Naive thymus-derived CD4-positive, alpha-beta T cell (primary cell): Measurements from ENCODE around the gene EFNA3. TPM values are rescaled to one million over a fixed set of nuclear protein-coding genes. Genes with fewer than 3 reads are reported as not detected.
A peak's percentile ranks its signal among the peaks of the same experiment; 100 is the strongest.

ENCODE experiments used
- ATAC-seq: fragments of 150-1000 bp; cut with Tn5 transposase; 2 replicates; pipeline ENCODE4 v1.10.0; 2021; ENCODE audit warnings: mild to moderate bottlenecking, moderate library complexity
- CTCF ChIA-PET: fragments of 350-600 bp; sonication (Branson Sonifier 250); formaldehyde crosslinking; loops from one replicate; lab custom pipeline; 2021; ENCODE audit warnings: antibody characterized with exemption; lab: Charles Lee
- POLR2A ChIA-PET: fragments of 350-600 bp; sonication (Branson Sonifier 250); formaldehyde crosslinking; loops from one replicate; lab custom pipeline; 2021; ENCODE audit warnings: antibody characterized with exemption, inconsistent platforms; lab: Charles Lee
- DNase-seq, 9 donors: peaks; one replicate each; pipeline versions ENCODE4 v3.0.0 to v3.0.0-alpha.2; 2020 to 2022; ENCODE audit warnings: mixed read lengths in 1 of 9
- H3K27ac ChIP-seq: one replicate; pipeline ENCODE4 v1.7.0; 2013; ENCODE audit warnings: mild to moderate bottlenecking, low read depth, low read length, moderate library complexity
- H3K27me3 ChIP-seq, 2 donors: one replicate each; pipeline ENCODE4 v1.7.0; 2013; ENCODE audit warnings: low read length in 2 of 2, mild to moderate bottlenecking in 2 of 2, moderate library complexity in 2 of 2; ENCODE audit not compliant: control insufficient read depth in 2 of 2, insufficient read depth in 2 of 2
- H3K36me3 ChIP-seq, 3 experiments: 1 replicate in 2 of 3; 2 replicates in 1 of 3; pipeline ENCODE4 v1.7.0; 2013; ENCODE audit warnings: low read length in 3 of 3, mild to moderate bottlenecking in 3 of 3, moderate library complexity in 1 of 3; ENCODE audit not compliant: insufficient read depth in 3 of 3, control insufficient read depth in 2 of 3
- H3K4me1 ChIP-seq, 2 donors: one replicate each; pipeline ENCODE4 v1.7.0; 2013; ENCODE audit warnings: low read length in 2 of 2, mild to moderate bottlenecking in 2 of 2, moderate library complexity in 1 of 2; ENCODE audit not compliant: control insufficient read depth in 2 of 2, insufficient read depth in 2 of 2
- H3K4me3 ChIP-seq: 2 replicates; pipeline ENCODE4 v1.7.0; 2013; ENCODE audit warnings: mild to moderate bottlenecking, low read length
- H3K9me3 ChIP-seq, 3 experiments: 1 replicate in 2 of 3; 2 replicates in 1 of 3; pipeline ENCODE4 v1.7.0; 2013; ENCODE audit warnings: low read length in 3 of 3; ENCODE audit not compliant: control insufficient read depth in 2 of 3
- H3K27ac Mint-ChIP-seq, 9 donors: one replicate each; pipeline ENCODE4 v1.8.0; 2020 to 2022; ENCODE audit warnings: mixed read lengths in 9 of 9, mild to moderate bottlenecking in 8 of 9, moderate library complexity in 5 of 9, inconsistent platforms in 2 of 9
- H3K27me3 Mint-ChIP-seq, 5 donors: one replicate each; pipeline ENCODE4 v1.8.0; 2021 to 2022; ENCODE audit warnings: mixed read lengths in 5 of 5, mild to moderate bottlenecking in 1 of 5
- H3K36me3 Mint-ChIP-seq, 5 donors: one replicate each; pipeline ENCODE4 v1.8.0; 2020 to 2022; ENCODE audit warnings: mixed read lengths in 5 of 5, mild to moderate bottlenecking in 3 of 5, inconsistent platforms in 1 of 5
- H3K4me1 Mint-ChIP-seq, 7 donors: one replicate each; pipeline ENCODE4 v1.8.0; 2020 to 2022; ENCODE audit warnings: mixed read lengths in 7 of 7, mild to moderate bottlenecking in 3 of 7, inconsistent platforms in 1 of 7
- H3K4me3 Mint-ChIP-seq, 10 donors: one replicate each; pipeline ENCODE4 v1.8.0; 2020 to 2022; ENCODE audit warnings: mild to moderate bottlenecking in 10 of 10, mixed read lengths in 10 of 10, moderate library complexity in 6 of 10, inconsistent platforms in 2 of 10
- H3K9me3 Mint-ChIP-seq, 11 donors: one replicate each; pipeline ENCODE4 v1.8.0; 2020 to 2022; ENCODE audit warnings: mixed read lengths in 11 of 11, mild to moderate bottlenecking in 4 of 11, inconsistent platforms in 1 of 11, moderate library complexity in 1 of 11
- intact Hi-C, 2 donors: fragments of 100-400 bp; cut with micrococcal nuclease; formaldehyde crosslinking; loops; one replicate each; pipeline ENCODE4 v1.15.1; 2023
- polyA plus RNA-seq, 2 donors: library from polyadenylated mRNA; unstranded; fragments of 300-500 nt; fragmentation: Illumina TruSeq; gene quantifications; one replicate each; pipeline ENCODE4 v1.2.3, GENCODE V29; 2021
- total RNA-seq, 6 experiments: library from RNA in 5 of 6; stranded (reverse) in 5 of 6; gene quantifications; 1 replicate in 5 of 6; 2 replicates in 1 of 6; pipeline ENCODE4 v1.2.3 and lab custom pipeline; 2021 to 2026

Gene EFNA3
- total and polyA plus RNA-seq, 7 experiments from 2014 or later, result 0.42 to 4.0 (median 1.7) TPM

DNA sequence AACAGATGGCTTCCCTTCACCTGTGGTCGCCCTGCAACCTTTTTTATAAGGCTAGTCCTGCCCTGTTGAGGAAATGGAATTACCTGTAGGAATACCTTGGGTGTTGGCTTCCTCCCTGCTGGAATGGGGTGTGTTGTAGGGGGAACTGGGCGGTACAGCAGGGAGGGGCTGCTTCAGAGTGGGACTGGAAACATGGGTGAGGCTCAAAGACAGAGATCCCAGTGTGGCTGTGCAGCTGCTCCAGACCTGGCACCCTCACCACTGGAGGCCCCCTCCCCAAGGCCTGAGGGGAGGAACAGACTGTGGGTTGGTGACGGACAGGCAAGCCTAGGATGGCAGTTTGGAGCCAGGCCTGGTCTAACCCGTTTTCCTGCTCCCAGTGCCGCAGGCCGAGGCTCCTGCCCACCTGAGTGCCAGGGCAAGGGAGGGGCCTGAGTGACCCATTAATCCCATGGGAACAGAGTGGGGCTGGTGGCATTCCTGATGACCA is 4.5 kb downstream of the EFNA3 start:
- Histone ChIP-seq H3K27ac (no peak overlapping the region), H3K4me3 (no peak overlapping the region), H3K4me1 (peaks cover 61 to 63% of the 10 kb centered on the region in 2 donors), H3K9me3 (no peaks in the 10 kb centered on the region), H3K27me3 (peaks cover 28 to 31% of the 10 kb centered on the region in 2 donors), H3K36me3 (no peaks in the 10 kb centered on the region)
- intact Hi-C loops, result loop anchor here (5.0 to 10.0 kb wide), 3 partner anchors 54 to 608 kb away; partner anchors contain the start of genes PBXIP1 (in 1 of the 2) and SLC50A1 (in 1 of the 2)
- Mint-ChIP-seq H3K27ac (no peak overlapping the region), H3K4me1 (peaks cover 30 to 55% (median 50%) of the 10 kb centered on the region in 7 donors), H3K36me3 (peaks cover 0 to 4% (median 0%) of the 10 kb centered on the region in 5 donors), H3K4me3 (peak overlapping the region in 8 of 10 donors; percentile 60 to 90 (median 70)), H3K27me3 (peaks cover 17 to 52% (median 31%) of the 10 kb centered on the region in 5 donors), H3K9me3 (peaks cover 0 to 4% (median 0%) of the 10 kb centered on the region in 11 donors)
- DNase-seq (no peak), ATAC-seq (no peak)
- ChIA-PET CTCF (interaction anchor here (1.0 to 4.7 kb wide), 3 partner anchors 9 to 21 kb away, joined by 3 to 131 read pairs (median 25); partner anchors contain the start of gene EFNA4), POLR2A (interaction anchor here (1.0 to 4.4 kb wide), 3 partner anchors 11 to 24 kb away, joined by 3 to 51 read pairs (median 3); partner anchors contain the start of gene EFNA4)

DNA sequence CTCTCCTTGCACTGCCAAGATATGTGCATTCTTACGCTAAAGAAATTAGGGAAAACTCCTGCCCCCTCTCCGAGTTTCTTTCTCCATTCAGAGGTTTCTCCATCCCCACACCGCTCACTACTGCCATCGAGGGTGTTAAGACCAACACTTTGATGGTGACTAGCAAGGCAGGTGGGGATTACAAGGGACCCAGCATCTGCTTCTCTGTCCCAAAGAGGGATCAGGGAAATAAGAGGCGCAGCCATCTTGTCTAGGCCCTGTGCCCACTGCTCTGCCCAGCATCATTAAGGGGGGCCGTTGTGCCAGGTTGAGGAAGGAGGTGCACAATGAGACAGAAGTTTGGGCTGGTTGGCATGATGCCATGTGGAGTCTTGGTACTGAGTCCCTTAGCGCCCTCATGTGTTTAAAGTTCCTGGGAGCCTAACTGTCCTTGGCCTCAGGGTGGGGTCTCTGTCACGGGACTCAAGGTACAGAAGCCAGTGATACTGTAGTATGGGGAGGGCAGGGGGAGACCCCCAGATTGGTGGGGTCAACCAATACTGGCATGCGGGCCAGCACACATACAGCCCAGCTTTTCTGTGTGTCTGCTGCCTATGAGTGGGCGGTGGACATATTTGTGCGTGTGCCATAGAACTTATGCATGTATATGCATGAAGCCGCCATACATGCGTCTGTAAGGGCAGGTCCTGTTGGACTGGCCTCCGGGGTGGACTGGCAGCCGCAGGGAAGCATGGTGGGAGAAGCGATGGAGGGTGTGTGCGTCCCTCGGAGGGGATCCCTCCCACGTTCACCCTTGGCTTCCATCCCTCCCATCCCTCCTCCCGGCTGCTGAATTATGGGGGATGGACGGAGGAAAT is 5.5 kb downstream of the EFNA3 start:
- ChIA-PET CTCF (interaction anchor here (0.8 to 4.7 kb wide), 14 partner anchors 9 to 142 kb away, joined by 3 to 131 read pairs (median 6); partner anchors contain the start of genes ADAM15, EFNA4, KRTCAP2 and PBXIP1), POLR2A (interaction anchor here (1.0 to 4.4 kb wide), 8 partner anchors 9 to 524 kb away, joined by 3 to 51 read pairs (median 3); partner anchors contain the start of gene EFNA4)
- H3K4me1 Mint-ChIP-seq, result peaks cover 30 to 51% (median 49%) of the 10 kb centered on the region in 7 donors
- peaks cover 0 to 4% (median 0%) of the 10 kb centered on the region in 5 donors for H3K36me3 Mint-ChIP-seq
- H3K4me3 Mint-ChIP-seq, result peak overlapping the region; percentile 88 to 100 (median 94)
- intact Hi-C loops, result loop anchor here (1.0 to 10.0 kb wide), 10 partner anchors 21 to 609 kb away; partner anchors contain the start of genes EFNA4 (in 2 of the 2), KRTCAP2 (in 2 of the 2), SLC50A1 (in 2 of the 2) and TRIM46 (in 2 of the 2)
- Histone ChIP-seq H3K4me1 (peaks cover 58 to 59% of the 10 kb centered on the region in 2 donors), H3K36me3 (no peaks in the 10 kb centered on the region), H3K27me3 (peaks cover 28 to 31% of the 10 kb centered on the region in 2 donors), H3K9me3 (no peaks in the 10 kb centered on the region), H3K27ac (peak overlapping the region; percentile 63), H3K4me3 (peak overlapping the region; percentile 97)
- H3K27ac Mint-ChIP-seq, result peak overlapping the region in 8 of 9 donors; percentile 67 to 98 (median 90)
- peaks cover 0 to 4% (median 0%) of the 10 kb centered on the region in 11 donors for H3K9me3 Mint-ChIP-seq
- DNase-seq (peak in 1 of 9 donors; percentile 41), ATAC-seq (no peak)
- H3K27me3 Mint-ChIP-seq, result peaks cover 17 to 49% (median 31%) of the 10 kb centered on the region in 5 donors

DNA sequence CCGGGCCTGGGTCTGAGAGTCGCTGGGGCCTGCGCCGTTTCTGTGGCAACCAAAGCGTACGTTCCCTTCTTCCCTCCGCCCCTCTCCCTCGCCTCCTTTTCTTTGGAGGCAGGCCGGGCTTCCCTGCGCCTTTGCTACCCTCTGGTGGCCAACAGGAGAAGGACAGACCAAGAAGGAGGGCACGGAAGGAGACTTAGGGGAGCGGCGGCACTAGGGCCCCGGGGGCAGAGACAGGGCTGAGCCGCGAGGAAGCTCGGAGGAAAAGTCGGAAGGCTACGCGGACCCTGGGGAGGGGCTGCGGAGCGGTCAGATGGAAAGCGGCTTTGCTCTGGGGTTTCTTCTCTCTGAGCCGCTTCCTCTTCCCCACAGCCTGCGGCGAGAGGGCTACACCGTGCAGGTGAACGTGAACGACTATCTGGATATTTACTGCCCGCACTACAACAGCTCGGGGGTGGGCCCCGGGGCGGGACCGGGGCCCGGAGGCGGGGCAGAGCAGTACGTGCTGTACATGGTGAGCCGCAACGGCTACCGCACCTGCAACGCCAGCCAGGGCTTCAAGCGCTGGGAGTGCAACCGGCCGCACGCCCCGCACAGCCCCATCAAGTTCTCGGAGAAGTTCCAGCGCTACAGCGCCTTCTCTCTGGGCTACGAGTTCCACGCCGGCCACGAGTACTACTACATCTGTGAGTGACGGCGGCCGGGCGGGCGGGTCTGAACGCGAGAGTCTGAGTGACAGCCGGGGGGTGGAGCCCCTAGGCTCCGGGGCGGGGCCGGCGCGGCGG is 6.3 kb downstream of the EFNA3 start:
- ATAC-seq, result peak; percentile 86

DNA sequence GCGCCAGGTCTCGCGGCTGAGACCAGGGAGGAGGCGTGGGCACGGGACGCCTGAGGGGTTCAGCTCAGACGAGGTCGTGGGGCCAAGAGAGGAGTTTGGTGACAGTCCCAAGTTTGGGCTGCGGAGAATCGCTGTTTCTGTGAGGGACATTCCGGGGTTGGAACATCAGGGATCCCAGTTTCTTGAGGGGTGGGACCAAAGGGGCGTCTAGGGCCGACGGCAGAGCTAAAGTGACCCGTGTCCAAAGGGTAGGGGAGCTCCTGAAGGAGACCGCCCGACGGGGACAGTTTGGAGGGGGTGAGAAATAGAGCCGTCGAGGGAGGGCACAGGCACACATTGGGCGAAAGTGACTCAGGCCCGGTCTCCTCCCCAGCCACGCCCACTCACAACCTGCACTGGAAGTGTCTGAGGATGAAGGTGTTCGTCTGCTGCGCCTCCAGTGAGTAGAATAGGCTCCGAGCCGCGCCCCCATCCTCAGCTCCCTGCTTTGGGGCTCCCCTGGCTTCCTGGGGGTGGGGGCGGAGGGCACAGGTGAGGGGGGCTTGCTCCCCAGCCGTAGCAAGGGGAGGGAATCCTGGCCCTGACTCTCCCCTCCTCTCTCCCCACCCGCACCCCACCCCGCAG is 7.0 kb downstream of the EFNA3 start:
- H3K27me3 Mint-ChIP-seq, result peaks cover 17 to 35% (median 23%) of the 10 kb centered on the region in 5 donors
- intact Hi-C loops, result loop anchor here (1.0 to 10.0 kb wide), 12 partner anchors 14 to 967 kb away; partner anchors contain the start of genes KRTCAP2 (in 2 of the 2), TRIM46 (in 2 of the 2), ADAM15 (in 1 of the 2) and LAMTOR2 (in 1 of the 2)
- CTCF ChIA-PET, result interaction anchor here (0.5 to 4.7 kb wide), 35 partner anchors 9 to 648 kb away, joined by 3 to 131 read pairs (median 4); partner anchors contain the start of genes ADAM15, EFNA4, FLAD1 and KRTCAP2
- POLR2A ChIA-PET, result interaction anchor here (0.8 to 4.4 kb wide), 11 partner anchors 13 to 149 kb away, joined by 3 to 51 read pairs (median 3); partner anchors contain the start of genes EFNA4, KRTCAP2, PBXIP1 and PMVK
- H3K36me3 ChIP-seq, result no peaks in the 10 kb centered on the region
- H3K9me3 Mint-ChIP-seq, result peaks cover 0 to 2% (median 0%) of the 10 kb centered on the region in 11 donors
- ATAC-seq (peak; percentile 35), DNase-seq (peak in 7 of 9 donors; percentile 31 to 79 (median 51))
- H3K27ac ChIP-seq, result peak overlapping the region; percentile 63
- H3K4me1 Mint-ChIP-seq, result peaks cover 24 to 42% (median 39%) of the 10 kb centered on the region in 7 donors
- H3K36me3 Mint-ChIP-seq, result peaks cover 0 to 4% (median 0%) of the 10 kb centered on the region in 5 donors
- H3K9me3 ChIP-seq, result no peaks in the 10 kb centered on the region
- H3K4me1 ChIP-seq, result peaks cover 44 to 46% of the 10 kb centered on the region in 2 donors
- peaks cover 28 to 31% of the 10 kb centered on the region in 2 donors for H3K27me3 ChIP-seq
- H3K27ac Mint-ChIP-seq, result peak overlapping the region; percentile 88 to 98 (median 93)
- peak overlapping the region; percentile 88 to 100 (median 94) for H3K4me3 Mint-ChIP-seq
- H3K4me3 ChIP-seq, result peak overlapping the region; percentile 97

More for the DNA sequence above, 6.3 kb downstream of the EFNA3 start:
- peaks cover 0 to 2% (median 0%) of the 10 kb centered on the region in 11 donors for H3K9me3 Mint-ChIP-seq
- no peaks in the 10 kb centered on the region for H3K36me3 ChIP-seq
- H3K4me1 ChIP-seq, result peaks cover 51 to 53% of the 10 kb centered on the region in 2 donors
- no peaks in the 10 kb centered on the region for H3K9me3 ChIP-seq
- intact Hi-C loops, result loop anchor here (1.0 to 10.0 kb wide), 16 partner anchors 14 to 967 kb away; partner anchors contain the start of genes EFNA4 (in 2 of the 2), KRTCAP2 (in 2 of the 2), PBXIP1 (in 2 of the 2) and SLC50A1 (in 2 of the 2)
- peaks cover 0 to 4% (median 0%) of the 10 kb centered on the region in 5 donors for H3K36me3 Mint-ChIP-seq
- peak; percentile 87 to 96 (median 93) for DNase-seq
- H3K27me3 ChIP-seq, result peaks cover 28 to 31% of the 10 kb centered on the region in 2 donors
- peak overlapping the region; percentile 88 to 98 (median 93) for H3K27ac Mint-ChIP-seq
- ChIA-PET CTCF (interaction anchor here (0.5 to 4.7 kb wide), 36 partner anchors 10 to 605 kb away, joined by 3 to 131 read pairs (median 4); partner anchors contain the start of genes ADAM15, CKS1B, EFNA4 and FLAD1), POLR2A (interaction anchor here (0.6 to 4.4 kb wide), 14 partner anchors 10 to 525 kb away, joined by 3 to 51 read pairs (median 3); partner anchors contain the start of genes EFNA4, KRTCAP2, PBXIP1 and PMVK)
- peak overlapping the region; percentile 63 for H3K27ac ChIP-seq
- peak overlapping the region; percentile 88 to 100 (median 94) for H3K4me3 Mint-ChIP-seq
- peaks cover 24 to 43% (median 41%) of the 10 kb centered on the region in 7 donors for H3K4me1 Mint-ChIP-seq
- peak overlapping the region; percentile 97 for H3K4me3 ChIP-seq
- H3K27me3 Mint-ChIP-seq, result peaks cover 17 to 41% (median 23%) of the 10 kb centered on the region in 5 donors
